IMR-90 (cell line): ENCODE data around the gene ARRB1. TPM values are rescaled to one million over a fixed set of nuclear protein-coding genes. Genes with fewer than 3 reads are reported as not detected.
A peak's percentile ranks its signal among the peaks of the same experiment; 100 is the strongest.

ENCODE experiments used
- ATAC-seq: fragments of 200-7000 bp; cut with Tn5 transposase; 2 replicates; pipeline ENCODE4 v1.9.1; 2020; ENCODE audit warnings: low read depth, mild to moderate bottlenecking, moderate library complexity
- Bru-seq: library from RNA; stranded (reverse); fragments of 400-500 nt; gene quantifications from one replicate; lab custom pipeline; 2021; lab: Mats Ljungman, UMichigan
- BruChase-seq, 2 experiments: library from RNA; stranded (reverse); fragments of 400-500 nt; gene quantifications; one replicate each; lab custom pipeline; 2021; lab: Mats Ljungman, UMichigan
- BruUV-seq: library from RNA; stranded (reverse); fragments of 400-500 nt; replicated peaks from 2 replicates; lab custom pipeline; 2021; lab: Mats Ljungman, UMichigan
- CTCF ChIA-PET: fragments of 300-600 bp; formaldehyde crosslinking; extraction: SDS; loops from one replicate; lab custom pipeline; 2021; ENCODE audit warnings: antibody characterized with exemption; lab: Yijun Ruan, JAX
- POLR2A ChIA-PET: fragments of 300-600 bp; sonication (Branson Sonifier 250); formaldehyde crosslinking; loops from one replicate; lab custom pipeline; 2022; ENCODE audit warnings: antibody characterized with exemption; ENCODE audit not compliant: unreplicated experiment; lab: Charles Lee
- DNase-seq: peaks from one replicate; pipeline ENCODE4 v3.0.0; 2013
- H2AFZ ChIP-seq: replicated peaks from 2 replicates; pipeline ENCODE3; 2013; ENCODE audit warnings: low read length, mild to moderate bottlenecking; ENCODE audit not compliant: poor library complexity
- H2AK5ac ChIP-seq: 2 replicates; pipeline ENCODE4 v1.6.1; 2013; ENCODE audit warnings: low read depth, low read length, inconsistent platforms
- H2AK9ac ChIP-seq: replicated peaks from 2 replicates; pipeline ENCODE3; 2013; ENCODE audit warnings: mild to moderate bottlenecking, low read depth, low read length, moderate library complexity; ENCODE audit not compliant: poor library complexity
- H2BK120ac ChIP-seq: 2 replicates; pipeline ENCODE4 v1.6.1; 2013; ENCODE audit warnings: low read depth, low read length, inconsistent platforms
- H2BK15ac ChIP-seq: 3 replicates; pipeline ENCODE4 v1.6.1; 2013; ENCODE audit warnings: low read depth, low read length, inconsistent platforms
- H2BK20ac ChIP-seq: 2 replicates; pipeline ENCODE4 v1.6.1; 2013; ENCODE audit warnings: low read depth, mild to moderate bottlenecking, inconsistent platforms, low read length, moderate library complexity
- H2BK5ac ChIP-seq: 2 replicates; pipeline ENCODE4 v1.6.1; 2013; ENCODE audit warnings: mild to moderate bottlenecking, low read depth, low read length, inconsistent platforms; ENCODE audit not compliant: poor library complexity, severe bottlenecking
- H3K14ac ChIP-seq: replicated peaks from 2 replicates; pipeline ENCODE4 v1.6.1; 2013; ENCODE audit warnings: low read depth, low read length, inconsistent platforms
- H3K18ac ChIP-seq: 2 replicates; pipeline ENCODE4 v1.6.1; 2013; ENCODE audit warnings: low read depth, low read length, control low read depth
- H3K23ac ChIP-seq: 2 replicates; pipeline ENCODE4 v1.6.1; 2013; ENCODE audit warnings: low read depth, low read length, inconsistent platforms
- H3K27ac ChIP-seq: 2 replicates; pipeline ENCODE4 v1.5.1; 2013; ENCODE audit warnings: mild to moderate bottlenecking, control low read depth, low read length; ENCODE audit not compliant: insufficient read depth
- H3K27me3 ChIP-seq: 2 replicates; pipeline ENCODE4 v1.6.1; 2013; ENCODE audit warnings: low read length; ENCODE audit not compliant: control insufficient read depth, insufficient read depth
- H3K36me3 ChIP-seq: 2 replicates; pipeline ENCODE4 v1.6.1; 2013; ENCODE audit warnings: low read length, mixed read lengths; ENCODE audit not compliant: control insufficient read depth, insufficient read depth
- H3K4ac ChIP-seq: 2 replicates; pipeline ENCODE4 v1.6.1; 2013; ENCODE audit warnings: low read depth, low read length, inconsistent platforms
- H3K4me1 ChIP-seq: 2 replicates; pipeline ENCODE4 v1.6.1; 2013; ENCODE audit warnings: low read length, mixed read lengths; ENCODE audit not compliant: control insufficient read depth, insufficient read depth
- H3K4me2 ChIP-seq: 2 replicates; pipeline ENCODE4 v1.6.1; 2013; ENCODE audit warnings: low read depth, mild to moderate bottlenecking, control low read depth, low read length, moderate library complexity
- H3K4me3 ChIP-seq: 2 replicates; pipeline ENCODE4 v1.5.1; 2013; ENCODE audit warnings: low read depth, mild to moderate bottlenecking, control low read depth, low read length, moderate library complexity; ENCODE audit not compliant: insufficient read depth
- H3K56ac ChIP-seq: 2 replicates; pipeline ENCODE4 v1.6.1; 2013; ENCODE audit warnings: low read length, inconsistent platforms; ENCODE audit not compliant: insufficient read depth; ENCODE audit errors: extremely low read depth
- H3K79me1 ChIP-seq, 2 experiments: 2 replicates each; pipeline ENCODE4 v1.6.1; 2013; ENCODE audit warnings: low read length in 2 of 2, inconsistent platforms in 1 of 2, low read depth in 1 of 2
- H3K9ac ChIP-seq: 2 replicates; pipeline ENCODE4 v1.6.1; 2013; ENCODE audit warnings: low read depth, low read length, control low read depth
- H3K9me1 ChIP-seq: 2 replicates; pipeline ENCODE4 v1.6.1; 2013; ENCODE audit warnings: low read length, inconsistent platforms; ENCODE audit not compliant: insufficient read depth
- H3K9me3 ChIP-seq: 2 replicates; pipeline ENCODE4 v1.6.1; 2013; ENCODE audit warnings: low read length; ENCODE audit not compliant: control insufficient read depth, insufficient read depth
- H4K20me1 ChIP-seq: 2 replicates; pipeline ENCODE4 v1.6.1; 2013; ENCODE audit warnings: low read length, inconsistent platforms; ENCODE audit not compliant: insufficient read depth
- H4K5ac ChIP-seq: 2 replicates; pipeline ENCODE4 v1.6.1; 2013; ENCODE audit warnings: mild to moderate bottlenecking, low read depth, low read length, control low read depth
- H4K8ac ChIP-seq, 2 experiments: 2 replicates each; pipeline ENCODE4 v1.6.1; 2013; ENCODE audit warnings: low read depth in 2 of 2, low read length in 2 of 2, control low read depth in 1 of 2, inconsistent platforms in 1 of 2
- H4K91ac ChIP-seq: 2 replicates; pipeline ENCODE4 v1.6.1; 2013; ENCODE audit warnings: low read depth, low read length, inconsistent platforms; ENCODE audit not compliant: insufficient read depth
- POLR2A ChIP-seq: IDR thresholded peaks from 2 replicates; pipeline ENCODE4 v1.6.1; 2012; ENCODE audit warnings: mild to moderate bottlenecking, low read depth, low read length
- SMC3 ChIP-seq: fragments of 150-350 bp; IDR thresholded peaks from 2 replicates; pipeline ENCODE4 v1.6.1; 2016; ENCODE audit warnings: low read depth, mild to moderate bottlenecking, antibody characterized with exemption, low read length, moderate library complexity
- WGBS, 2 experiments: methylation state at CpG; one replicate each; pipeline versions ENCODE4 v1.1.5 to v1.1.7; 2013; ENCODE audit warnings: missing lambda C conversion rate in 2 of 2; ENCODE audit not compliant: insufficient read length in 1 of 2; ENCODE audit errors: extremely low coverage in 2 of 2; 5-methylcytosine and 5-hydroxymethylcytosine counted together
- dilution Hi-C: fragments of 300-500 bp; cut with HindIII; formaldehyde crosslinking; loops from one replicate; pipeline ENCODE4 v1.14.3; 2018; ENCODE audit warnings: low sequenced_read_pairs; ENCODE audit not compliant: unreplicated experiment
- in situ Hi-C: fragments of 300-500 bp; cut with MboI; formaldehyde crosslinking; loops from 3 replicates; pipeline ENCODE4 v1.14.3; 2019; ENCODE audit warnings: low sequenced_read_pairs, inconsistent platforms, mixed read lengths
- intact Hi-C: fragments of 100-400 bp; cut with micrococcal nuclease; formaldehyde crosslinking; loops from 2 replicates; pipeline ENCODE4 v1.10.0; 2022
- long read RNA-seq: library from polyadenylated mRNA; unstranded; transcript quantifications from one replicate; pipeline ENCODE4 v2.0.0, GENCODE V29; 2021; ENCODE audit not compliant: unreplicated experiment
- polyA plus RNA-seq, 3 experiments: library from polyadenylated mRNA; depleted of rRNA; stranded (reverse); fragments of >200 nt; gene quantifications; 2 replicates each; pipeline ENCODE4 v1.2.3, GENCODE V29; 2012; ENCODE audit warnings: low replicate concordance in 1 of 3
- total RNA-seq: library from RNA; depleted of rRNA; stranded (reverse); fragments of >200 nt; gene quantifications from 2 replicates; pipeline ENCODE4 v1.2.3, GENCODE V29; 2012; rRNA removed

The ARRB1 gene
- total RNA-seq = 13.1 and 17.4 TPM in 2 replicates
- 11.0 and 11.4 TPM in 2 replicates for polyA plus RNA-seq (2012; rRNA removed)
- 11.9 and 16.6 TPM in 2 replicates for polyA plus RNA-seq (2012; cell fraction: cytosol; rRNA removed)
- polyA plus RNA-seq (2012; cell fraction: nucleus; rRNA removed; ENCODE audit: low replicate concordance) = 9.6 and 12.8 TPM in 2 replicates
- Bru-seq, nascent RNA = percentile 70 among the genes with signal in this experiment
- BruChase-seq, experiment 1, labeled RNA remaining after a 6-hour chase = percentile 84 among the genes with signal in this experiment
- BruChase-seq, experiment 2, labeled RNA remaining after a 2-hour chase = percentile 86 among the genes with signal in this experiment
- long read RNA-seq, transcript ARRB1-201 (15 exons, 1,895 nt) = major isoform, 5 of 9 reads
- long read RNA-seq, partial matches to known transcripts = 2 of 9 reads
- long read RNA-seq, other reads (novel, unspliced or antisense) = 1 of 9 reads

DNA sequence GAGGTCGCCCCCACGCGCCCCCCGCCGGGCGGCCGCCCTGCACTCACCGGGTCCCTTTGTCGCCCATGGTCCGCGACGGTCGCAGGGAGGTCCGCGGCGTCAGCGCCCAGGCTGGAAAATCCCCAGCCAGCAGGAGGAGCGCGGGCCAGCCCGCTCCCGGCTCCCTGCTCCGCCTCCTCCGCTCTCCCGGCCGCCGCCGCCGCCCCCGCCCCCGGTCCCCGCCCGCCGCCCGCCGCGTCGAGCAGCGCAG, at the start of gene ARRB1:
Gene ARRB1, minus strand, starts transcription at position 121 of the 250 bp plus-strand sequence. Its CDS starts 54 bp downstream, at position 67.
- no peaks in the 10 kb centered on the region for H3K9me3 ChIP-seq
- peak within 1 kb of the TSS; percentile 48; the same call in 1 of the 3 replicates for H2BK15ac ChIP-seq
- intact Hi-C loops = no loop called here
- peak within 1 kb of the TSS; percentile 57 for H2BK5ac ChIP-seq
- peak within 1 kb of the TSS; percentile 95 for H3K23ac ChIP-seq
- ChIA-PET CTCF (interaction anchor here (1.0 kb wide), 1 partner anchor 10 kb away, joined by 4 read pairs; no protein-coding TSS in a partner anchor), POLR2A (no interaction called here)
- no peak for TF ChIP-seq SMC3
- 0 out of 2 replicates have a peak, but pooled peaks have one; percentile 20 for TF ChIP-seq POLR2A
- peak within 1 kb of the TSS; percentile 18 to 87; a peak in 3 of 4 replicates for H4K8ac ChIP-seq
- peak within 1 kb of the TSS; percentile 68 for H3K4me3 ChIP-seq
- H3K27ac ChIP-seq = peak within 1 kb of the TSS; percentile 49
- peak within 1 kb of the TSS; percentile 44 for H4K91ac ChIP-seq
- H2BK20ac ChIP-seq = peak within 1 kb of the TSS; percentile 6; the same call in 1 of the 2 replicates
- BruUV-seq = no TSS peak
- peaks cover 28% of the 10 kb centered on the region for H3K9me1 ChIP-seq
- no peaks in the 10 kb centered on the region for H3K36me3 ChIP-seq
- peak within 1 kb of the TSS; percentile 65 for H3K9ac ChIP-seq
- peak within 1 kb of the TSS; percentile 99 for H2AK5ac ChIP-seq
- H3K4me1 ChIP-seq = peaks cover 41% of the 10 kb centered on the region
- H3K4me2 ChIP-seq = peak within 1 kb of the TSS; percentile 100
- no peak within 1 kb of the TSS; the same call in 1 of the 2 replicates for H3K56ac ChIP-seq
- H3K14ac ChIP-seq = peak within 1 kb of the TSS; percentile 84
- peak within 1 kb of the TSS; percentile 81 for H3K18ac ChIP-seq
- H2AFZ ChIP-seq = peak within 1 kb of the TSS; percentile 96
- H2AK9ac ChIP-seq = peak within 1 kb of the TSS; percentile 95
- DNase-seq = no peak
- in situ Hi-C loops = no loop called here
- ATAC-seq = peak; percentile 67
- peak within 1 kb of the TSS; percentile 44 for H2BK120ac ChIP-seq
- peak within 1 kb of the TSS; percentile 82 for H3K4ac ChIP-seq
- dilution Hi-C loops = no loop called here
- H3K27me3 ChIP-seq = peaks cover 5% of the 10 kb centered on the region
- peaks cover 20% of the 10 kb centered on the region for H4K20me1 ChIP-seq
- peaks cover 0 to 27% of the 10 kb centered on the region in 2 experiments; a peak in 2 of 4 replicates for H3K79me1 ChIP-seq
- peak within 1 kb of the TSS; percentile 77 for H4K5ac ChIP-seq
- WGBS, 2 experiments = 0% methylated on average over 11 of the region's 38 CpGs; no CpG with 5 or more reads in 1 of the 2 experiments
